Esophagus squamous epithelium (tissue), 4 donors: Measurements from ENCODE around the gene COPS4.

Experiments used
- POLR2A ChIP-seq, 4 donors: fragments of 450-650 bp; IDR thresholded peaks; one replicate each; pipeline ENCODE4 v1.6.1; 2017; ENCODE audit warnings: antibody characterized with exemption in 4 of 4, mild to moderate bottlenecking in 4 of 4, moderate library complexity in 3 of 4
- TF ChIP-seq, protein P1 (sequence below), 6 experiments: fragments of 450-650 bp in 4 of 6; fragments of 200-600 bp in 2 of 6; sonication (generic) in 2 of 6; IDR thresholded peaks; one replicate each; pipeline ENCODE4 v1.5.1; 2016 to 2019; ENCODE audit warnings: antibody characterized with exemption in 6 of 6, mild to moderate bottlenecking in 4 of 6, moderate library complexity in 4 of 6

DNA sequence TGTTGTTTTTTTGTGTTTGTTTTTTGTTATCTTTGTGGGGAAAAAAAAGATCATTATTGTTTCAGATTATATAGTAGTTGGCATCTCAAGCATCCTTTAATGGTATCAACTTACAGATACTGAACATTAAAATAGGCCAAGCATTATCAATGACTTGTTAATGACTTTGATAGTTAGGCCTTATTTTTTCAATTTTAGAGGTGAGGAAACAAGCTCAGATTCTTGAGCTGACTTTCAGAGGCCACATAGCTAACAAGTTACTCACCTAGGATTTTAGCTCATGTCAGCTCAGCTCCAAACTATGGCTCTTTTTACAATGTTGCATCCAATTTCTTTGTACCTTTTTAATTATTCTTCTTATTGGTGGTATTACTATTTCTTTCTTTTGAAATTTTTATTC, 80.0 kb downstream of the COPS4 start:
- TF ChIP-seq, protein P1, sequence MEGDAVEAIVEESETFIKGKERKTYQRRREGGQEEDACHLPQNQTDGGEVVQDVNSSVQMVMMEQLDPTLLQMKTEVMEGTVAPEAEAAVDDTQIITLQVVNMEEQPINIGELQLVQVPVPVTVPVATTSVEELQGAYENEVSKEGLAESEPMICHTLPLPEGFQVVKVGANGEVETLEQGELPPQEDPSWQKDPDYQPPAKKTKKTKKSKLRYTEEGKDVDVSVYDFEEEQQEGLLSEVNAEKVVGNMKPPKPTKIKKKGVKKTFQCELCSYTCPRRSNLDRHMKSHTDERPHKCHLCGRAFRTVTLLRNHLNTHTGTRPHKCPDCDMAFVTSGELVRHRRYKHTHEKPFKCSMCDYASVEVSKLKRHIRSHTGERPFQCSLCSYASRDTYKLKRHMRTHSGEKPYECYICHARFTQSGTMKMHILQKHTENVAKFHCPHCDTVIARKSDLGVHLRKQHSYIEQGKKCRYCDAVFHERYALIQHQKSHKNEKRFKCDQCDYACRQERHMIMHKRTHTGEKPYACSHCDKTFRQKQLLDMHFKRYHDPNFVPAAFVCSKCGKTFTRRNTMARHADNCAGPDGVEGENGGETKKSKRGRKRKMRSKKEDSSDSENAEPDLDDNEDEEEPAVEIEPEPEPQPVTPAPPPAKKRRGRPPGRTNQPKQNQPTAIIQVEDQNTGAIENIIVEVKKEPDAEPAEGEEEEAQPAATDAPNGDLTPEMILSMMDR (IDR thresholded peaks at IDR 0.05), result no peak
- TF ChIP-seq POLR2A (IDR thresholded peaks at IDR 0.05), result no peak
